Mucosa of descending colon (tissue), 3 donors: ENCODE data around the gene LUZP1. TPM values are rescaled to one million over a fixed set of nuclear protein-coding genes. Genes with fewer than 3 reads are reported as not detected.

Source experiments
- ATAC-seq: fragments of 200-7000 bp; cut with Tn5 transposase; one replicate; pipeline ENCODE4 v1.9.1; 2020; ENCODE audit warnings: mild to moderate bottlenecking, moderate library complexity
- DNase-seq, 3 donors: peaks; one replicate each; pipeline ENCODE4 v3.0.0-alpha.2; 2020
- H3K36me3 ChIP-seq: fragments of 200-600 bp; one replicate; pipeline ENCODE4 v1.8.0; 2021; ENCODE audit warnings: low read depth, mild to moderate bottlenecking
- H3K4me1 ChIP-seq: fragments of 200-600 bp; one replicate; pipeline ENCODE4 v1.8.0; 2021; ENCODE audit warnings: low read depth, mild to moderate bottlenecking
- H3K4me3 ChIP-seq: fragments of 200-600 bp; one replicate; pipeline ENCODE4 v1.8.0; 2021; ENCODE audit warnings: mild to moderate bottlenecking
- H3K9me3 ChIP-seq: fragments of 200-600 bp; one replicate; pipeline ENCODE4 v1.8.0; 2021; ENCODE audit warnings: mild to moderate bottlenecking
- intact Hi-C, 2 donors: fragments of 100-400 bp; cut with DNase I in 1 of 2; cut with micrococcal nuclease in 1 of 2; formaldehyde crosslinking; loops; one replicate each; pipeline versions ENCODE4 v1.11.0 to v1.11.1; 2022; cut with DNase I, micrococcal nuclease
- total RNA-seq, 3 donors: library from RNA; stranded (reverse); fragmentation: NEBNext Ultra II Directional in 2 of 3; extraction: Animal tissue kit (Norgen Biotek cat#: 25700) in 2 of 3; gene quantifications; one replicate each; pipeline versions ENCODE4 v1.2.1 to v1.2.4, GENCODE V29; 2021 to 2023
- TF ChIP-seq, protein P1 (sequence below): fragments of 200-600 bp; IDR thresholded peaks from one replicate; pipeline ENCODE4 v1.8.0; 2022; ENCODE audit warnings: antibody characterized with exemption, mild to moderate bottlenecking
- donor health status: DM: no; HTN: no; CAD: no; lungs with moderate emphysema.
- donor health status: DM: no; HTN: no; CAD: no.
- donor health status: DM: no; HTN: yes; CAD: no.

The LUZP1 gene
- total RNA-seq, 3 donors from 2014 or later: 48.4 to 57.7 (median 52.0) TPM

DNA sequence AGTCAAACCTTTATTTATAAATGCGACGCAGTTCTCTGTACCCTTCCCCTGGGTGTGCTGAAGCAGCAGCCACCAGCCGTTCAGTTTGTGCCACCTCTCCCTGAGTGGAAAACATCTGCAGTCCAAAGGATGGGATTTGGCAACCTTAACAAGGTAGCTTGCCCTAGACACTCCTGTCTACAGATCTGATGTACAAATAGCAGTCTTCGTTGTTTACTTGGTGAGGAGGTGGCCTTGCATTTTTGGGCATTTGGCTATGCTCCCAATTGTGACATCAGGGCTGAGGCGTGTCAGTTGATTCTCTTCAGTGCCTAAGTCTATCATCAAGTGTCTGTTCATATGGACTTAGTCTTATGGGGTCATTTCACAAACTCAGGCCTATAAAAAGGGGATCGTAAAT lies 89.6 kb downstream of the LUZP1 start:
- intact Hi-C loops: no loop called here
- no peaks in the 10 kb centered on the region for H3K9me3 ChIP-seq
- no peaks in the 10 kb centered on the region for H3K36me3 ChIP-seq
- DNase-seq: no peak
- no peak for ATAC-seq
- no peaks in the 10 kb centered on the region for H3K4me1 ChIP-seq
- no peak overlapping the region for H3K4me3 ChIP-seq
- TF ChIP-seq, protein P1, sequence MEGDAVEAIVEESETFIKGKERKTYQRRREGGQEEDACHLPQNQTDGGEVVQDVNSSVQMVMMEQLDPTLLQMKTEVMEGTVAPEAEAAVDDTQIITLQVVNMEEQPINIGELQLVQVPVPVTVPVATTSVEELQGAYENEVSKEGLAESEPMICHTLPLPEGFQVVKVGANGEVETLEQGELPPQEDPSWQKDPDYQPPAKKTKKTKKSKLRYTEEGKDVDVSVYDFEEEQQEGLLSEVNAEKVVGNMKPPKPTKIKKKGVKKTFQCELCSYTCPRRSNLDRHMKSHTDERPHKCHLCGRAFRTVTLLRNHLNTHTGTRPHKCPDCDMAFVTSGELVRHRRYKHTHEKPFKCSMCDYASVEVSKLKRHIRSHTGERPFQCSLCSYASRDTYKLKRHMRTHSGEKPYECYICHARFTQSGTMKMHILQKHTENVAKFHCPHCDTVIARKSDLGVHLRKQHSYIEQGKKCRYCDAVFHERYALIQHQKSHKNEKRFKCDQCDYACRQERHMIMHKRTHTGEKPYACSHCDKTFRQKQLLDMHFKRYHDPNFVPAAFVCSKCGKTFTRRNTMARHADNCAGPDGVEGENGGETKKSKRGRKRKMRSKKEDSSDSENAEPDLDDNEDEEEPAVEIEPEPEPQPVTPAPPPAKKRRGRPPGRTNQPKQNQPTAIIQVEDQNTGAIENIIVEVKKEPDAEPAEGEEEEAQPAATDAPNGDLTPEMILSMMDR: no peak

DNA sequence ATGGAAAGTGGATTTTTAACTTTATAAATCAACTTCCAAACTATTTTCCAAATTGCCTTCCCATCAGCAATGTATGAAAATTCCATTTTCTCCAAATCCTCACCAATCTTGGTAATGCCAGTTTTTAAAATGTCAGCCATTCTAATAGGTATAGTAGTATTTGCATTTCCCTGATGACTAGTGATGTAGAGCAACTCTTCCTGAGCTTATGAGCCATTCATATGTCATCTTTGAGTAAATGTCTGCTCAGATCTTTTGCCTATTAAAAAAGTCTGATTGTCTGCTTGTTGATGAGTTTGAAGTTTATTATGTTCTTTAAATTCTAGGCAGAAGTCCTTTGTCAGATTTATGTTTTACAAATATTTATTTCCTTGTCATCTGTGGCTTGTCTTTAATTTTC lies 94.6 kb downstream of the LUZP1 start:
- TF ChIP-seq, protein P1: no peak
- no peaks in the 10 kb centered on the region for H3K4me1 ChIP-seq
- no peaks in the 10 kb centered on the region for H3K9me3 ChIP-seq
- no peak for ATAC-seq
- H3K4me3 ChIP-seq: no peak overlapping the region
- intact Hi-C loops: no loop called here
- DNase-seq: no peak
- no peaks in the 10 kb centered on the region for H3K36me3 ChIP-seq

DNA sequence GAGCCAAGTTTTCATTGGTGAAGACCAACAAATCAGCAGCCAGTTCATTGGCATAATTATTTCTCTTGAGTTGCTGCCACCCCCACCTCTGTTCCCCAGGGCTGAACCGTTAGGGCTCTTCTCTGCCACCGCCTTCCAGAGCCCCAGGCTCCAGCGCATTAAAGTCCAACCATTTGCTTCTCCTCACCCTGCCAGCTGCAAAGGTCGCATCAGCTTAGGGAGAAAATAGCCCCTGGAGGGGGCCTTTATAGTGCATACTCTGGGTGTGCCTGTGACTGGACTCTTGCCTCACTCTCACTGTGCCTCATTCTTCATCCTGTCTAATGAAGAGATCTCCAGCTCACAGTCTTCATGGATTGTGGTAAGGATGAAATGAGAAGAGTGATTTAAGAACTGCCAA lies 99.0 kb downstream of the LUZP1 start:
- H3K9me3 ChIP-seq: no peaks in the 10 kb centered on the region
- no peak overlapping the region for H3K4me3 ChIP-seq
- no peaks in the 10 kb centered on the region for H3K4me1 ChIP-seq
- intact Hi-C loops: no loop called here
- DNase-seq (no peak), ATAC-seq (no peak)
- no peaks in the 10 kb centered on the region for H3K36me3 ChIP-seq
- TF ChIP-seq, protein P1: no peak

DNA sequence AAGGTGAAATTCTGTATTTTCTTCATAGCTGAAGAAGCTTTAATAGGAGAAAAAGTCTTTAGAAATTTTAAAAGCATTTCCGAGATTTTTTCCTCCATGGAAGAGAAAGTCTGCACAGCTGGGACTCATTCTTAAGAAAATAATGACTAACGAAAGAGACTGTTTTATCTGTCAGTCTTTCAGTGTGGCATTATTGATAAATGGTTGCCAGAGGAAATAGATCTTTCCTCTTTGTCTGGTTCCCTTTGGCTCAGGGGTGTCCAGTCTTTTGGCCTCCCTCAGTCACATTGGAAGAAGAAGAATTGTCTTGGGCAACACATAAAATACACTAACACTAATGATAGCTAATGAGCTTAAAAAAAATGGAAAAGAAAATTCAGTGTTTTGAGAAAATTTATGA lies 99.5 kb downstream of the LUZP1 start:
- DNase-seq (no peak), ATAC-seq (no peak)
- intact Hi-C loops: no loop called here
- H3K36me3 ChIP-seq: no peaks in the 10 kb centered on the region
- H3K9me3 ChIP-seq: no peaks in the 10 kb centered on the region
- H3K4me1 ChIP-seq: no peaks in the 10 kb centered on the region
- no peak overlapping the region for H3K4me3 ChIP-seq
- TF ChIP-seq, protein P1: no peak

DNA sequence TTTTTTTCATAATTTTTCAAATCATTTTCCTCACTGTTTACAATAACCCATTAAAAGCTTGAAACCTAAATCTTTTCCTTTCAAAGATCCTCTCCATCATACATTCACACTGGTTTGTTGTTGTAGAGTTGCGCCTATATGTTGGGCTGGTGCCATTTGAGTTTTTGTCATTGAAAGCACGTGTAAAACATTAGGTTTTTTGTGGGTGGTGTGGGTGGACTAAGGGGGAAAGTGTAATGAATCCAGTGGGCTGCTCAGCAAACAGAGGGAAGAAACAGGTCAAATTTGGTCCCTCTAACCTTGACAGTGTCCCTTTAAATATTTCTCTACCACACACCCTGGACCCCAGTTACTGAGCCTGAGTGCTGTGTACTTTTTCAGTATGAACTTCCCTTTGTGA lies 102.6 kb downstream of the LUZP1 start:
- Histone ChIP-seq H3K4me3 (no peak overlapping the region), H3K36me3 (no peaks in the 10 kb centered on the region), H3K9me3 (no peaks in the 10 kb centered on the region), H3K4me1 (no peaks in the 10 kb centered on the region)
- TF ChIP-seq, protein P1: no peak
- DNase-seq: no peak
- ATAC-seq: no peak
- intact Hi-C loops: no loop called here

DNA sequence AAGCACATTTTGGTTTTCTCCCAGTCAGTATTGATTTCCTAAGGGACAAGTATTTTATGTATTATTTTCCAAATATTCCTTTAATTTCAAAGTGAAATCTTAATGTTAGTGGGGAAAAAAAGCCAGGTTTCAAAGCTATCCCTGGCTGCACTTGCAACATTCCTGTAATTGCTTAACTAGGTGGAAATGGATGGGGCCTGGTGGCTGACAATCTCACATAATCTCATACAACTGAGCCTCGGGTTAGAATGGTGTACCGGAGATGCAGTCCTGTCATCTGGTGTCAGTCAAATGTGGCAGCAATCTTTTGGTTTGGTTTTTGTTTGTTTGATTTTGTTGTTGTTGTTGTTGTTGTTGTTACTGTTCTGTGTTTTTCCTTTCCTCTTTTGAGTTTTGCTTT lies 103.3 kb downstream of the LUZP1 start:
- TF ChIP-seq, protein P1: no peak
- ATAC-seq (no peak), DNase-seq (no peak)
- intact Hi-C loops: no loop called here
- no peaks in the 10 kb centered on the region for H3K9me3 ChIP-seq
- H3K36me3 ChIP-seq: no peaks in the 10 kb centered on the region
- H3K4me3 ChIP-seq: no peak overlapping the region
- no peaks in the 10 kb centered on the region for H3K4me1 ChIP-seq
